ENCODE results near the gene SMIM33.

DNA sequence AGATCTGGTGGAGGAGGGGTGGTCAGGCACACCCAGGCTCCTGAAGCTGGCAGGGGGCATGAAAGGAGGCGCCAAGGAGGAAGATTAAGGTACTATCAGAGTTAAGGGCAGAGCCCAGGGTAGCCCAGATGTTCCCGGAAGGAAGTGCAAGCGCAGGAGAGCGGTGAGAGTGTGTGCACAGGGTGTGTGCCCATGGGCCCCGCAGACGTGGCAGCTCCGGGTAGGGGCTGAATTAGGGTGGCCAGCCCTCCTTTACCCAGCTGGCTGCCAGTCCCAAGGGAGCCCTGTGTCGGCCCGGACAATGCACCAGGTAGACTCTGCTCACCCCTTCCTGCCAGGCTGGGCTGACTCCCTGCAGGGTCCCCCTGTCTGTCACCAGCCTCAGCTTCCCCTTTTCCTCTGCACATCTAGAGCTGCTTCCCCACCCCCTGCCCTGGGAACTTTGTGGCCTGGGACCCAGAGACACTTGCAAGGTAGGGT is at the start of gene SMIM33:
- TF ChIP-seq, protein P1, sequence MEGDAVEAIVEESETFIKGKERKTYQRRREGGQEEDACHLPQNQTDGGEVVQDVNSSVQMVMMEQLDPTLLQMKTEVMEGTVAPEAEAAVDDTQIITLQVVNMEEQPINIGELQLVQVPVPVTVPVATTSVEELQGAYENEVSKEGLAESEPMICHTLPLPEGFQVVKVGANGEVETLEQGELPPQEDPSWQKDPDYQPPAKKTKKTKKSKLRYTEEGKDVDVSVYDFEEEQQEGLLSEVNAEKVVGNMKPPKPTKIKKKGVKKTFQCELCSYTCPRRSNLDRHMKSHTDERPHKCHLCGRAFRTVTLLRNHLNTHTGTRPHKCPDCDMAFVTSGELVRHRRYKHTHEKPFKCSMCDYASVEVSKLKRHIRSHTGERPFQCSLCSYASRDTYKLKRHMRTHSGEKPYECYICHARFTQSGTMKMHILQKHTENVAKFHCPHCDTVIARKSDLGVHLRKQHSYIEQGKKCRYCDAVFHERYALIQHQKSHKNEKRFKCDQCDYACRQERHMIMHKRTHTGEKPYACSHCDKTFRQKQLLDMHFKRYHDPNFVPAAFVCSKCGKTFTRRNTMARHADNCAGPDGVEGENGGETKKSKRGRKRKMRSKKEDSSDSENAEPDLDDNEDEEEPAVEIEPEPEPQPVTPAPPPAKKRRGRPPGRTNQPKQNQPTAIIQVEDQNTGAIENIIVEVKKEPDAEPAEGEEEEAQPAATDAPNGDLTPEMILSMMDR (IDR thresholded peaks at IDR 0.05), result no peak
- TF ChIP-seq, protein P2, sequence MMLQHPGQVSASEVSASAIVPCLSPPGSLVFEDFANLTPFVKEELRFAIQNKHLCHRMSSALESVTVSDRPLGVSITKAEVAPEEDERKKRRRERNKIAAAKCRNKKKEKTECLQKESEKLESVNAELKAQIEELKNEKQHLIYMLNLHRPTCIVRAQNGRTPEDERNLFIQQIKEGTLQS (CRISPR knock-in tag; conservative IDR thresholded peaks at IDR 0.05), result no peak
- TF ChIP-seq ATF2 (CRISPR knock-in tag; IDR thresholded peaks at IDR 0.05; ENCODE audit: borderline replicate concordance, low read depth), result no peak
